HG02588 (cell line): Measurements from ENCODE around the gene PDE3B.
"Not testable (repeated sequence)": the region's sequence is repeated elsewhere in the genome, so short reads cannot be mapped to it uniquely, and the experiment has no call there.

ENCODE experiments used
- ATAC-seq: cut with Tn5 transposase; IDR thresholded peaks from one replicate; pipeline ENCODE4 v1.9.1; 2021; ENCODE audit warnings: mild to moderate bottlenecking, moderate library complexity; ENCODE audit not compliant: unreplicated experiment

The PDE3B gene

GRCh38 chr11:14873632-14874031 lies 230.0 kb downstream of the PDE3B start:
- no peak for ATAC-seq

- ATAC-seq = no peak
Observed at GRCh38 chr11:14875163-14875562, 231.6 kb downstream of the PDE3B start.

- no peak for ATAC-seq
Observed at GRCh38 chr11:14881576-14882193, 238.1 kb downstream of the PDE3B start.

GRCh38 chr11:14882196-14882595 lies 238.6 kb downstream of the PDE3B start:
- ATAC-seq = no peak

GRCh38 chr11:14883683-14884082 lies 240.1 kb downstream of the PDE3B start:
- not testable (repeated sequence) for ATAC-seq

GRCh38 chr11:14884667-14885273 lies 241.2 kb downstream of the PDE3B start:
- ATAC-seq = no peak

GRCh38 chr11:14886513-14886912 lies 242.9 kb downstream of the PDE3B start:
- no peak for ATAC-seq

- ATAC-seq = peak; percentile 52
Observed at GRCh38 chr11:14891143-14892035, 247.8 kb downstream of the PDE3B start.

GRCh38 chr11:14892036-14892556 lies 248.5 kb downstream of the PDE3B start, which contains the start of gene CYP2R1:
Gene CYP2R1, minus strand, starts transcription at chr11:14892231. Its CDS starts 26 bp downstream, at chr11:14892205.
- ATAC-seq = peak; percentile 97

- no peak for ATAC-seq
Observed at GRCh38 chr11:14892577-14892976, 249.0 kb downstream of the PDE3B start.

GRCh38 chr11:14894657-14895598 lies 251.3 kb downstream of the PDE3B start:
- no peak for ATAC-seq

GRCh38 chr11:14898355-14898754 lies 254.8 kb downstream of the PDE3B start:
- no peak for ATAC-seq

- ATAC-seq = no peak
Observed at GRCh38 chr11:14898906-14899305, 255.3 kb downstream of the PDE3B start.

GRCh38 chr11:14902650-14903350 lies 259.2 kb downstream of the PDE3B start:
- ATAC-seq = no peak

- ATAC-seq = peak; percentile 50
Observed at GRCh38 chr11:14904745-14905103, 261.1 kb downstream of the PDE3B start.

- ATAC-seq = peak; percentile 59
Observed at GRCh38 chr11:14905104-14906033, 261.8 kb downstream of the PDE3B start.

- ATAC-seq = no peak
Observed at GRCh38 chr11:14906578-14906977, 263.0 kb downstream of the PDE3B start.

GRCh38 chr11:14906993-14907392 lies 263.4 kb downstream of the PDE3B start:
- ATAC-seq = no peak
